Non-pigmented ciliary epithelial cell (primary cell): ENCODE measurements around the gene MATK.
A peak's percentile ranks its signal among the peaks of the same experiment; 100 is the strongest.
"Not testable (repeated sequence)": the region's sequence is repeated elsewhere in the genome, so short reads cannot be mapped to it uniquely, and the experiment has no call there.

Experiments
- DNase-seq: peaks from one replicate; pipeline ENCODE4 v3.0.0-alpha.2; 2010; ENCODE audit warnings: low read depth

Gene MATK

GRCh38 chr19:3770136-3770999, 15.8 kb downstream of the MATK start:
- DNase-seq = no peak

GRCh38 chr19:3769494-3769893, 16.7 kb downstream of the MATK start:
- DNase-seq = no peak

- DNase-seq = no peak
Measured at GRCh38 chr19:3768748-3769099, 17.5 kb downstream of the MATK start.

GRCh38 chr19:3768015-3768747, 18.0 kb downstream of the MATK start:
- no peak for DNase-seq

GRCh38 chr19:3767050-3767449, 19.1 kb downstream of the MATK start:
- no peak for DNase-seq

GRCh38 chr19:3766520-3766919, 19.7 kb downstream of the MATK start:
- no peak for DNase-seq

- not testable (repeated sequence) for DNase-seq
Measured at GRCh38 chr19:3765757-3766156, 20.4 kb downstream of the MATK start.

- DNase-seq = no peak
Measured at GRCh38 chr19:3765121-3765520, 21.1 kb downstream of the MATK start.

GRCh38 chr19:3762501-3763459, 23.4 kb downstream of the MATK start, which contains the start of gene MRPL54:
MRPL54 (plus strand) TSS chr19:3762682; CDS start chr19:3762701, 19 bp downstream.
- peak; percentile 99 for DNase-seq

GRCh38 chr19:3762130-3762473, 24.1 kb downstream of the MATK start:
- no peak for DNase-seq

GRCh38 chr19:3761382-3762129, 24.6 kb downstream of the MATK start, which contains the start of gene APBA3:
APBA3 (minus strand) TSS chr19:3761692; CDS start chr19:3760264, 1,428 bp downstream.
- peak; percentile 30 for DNase-seq

- DNase-seq = no peak
Measured at GRCh38 chr19:3760871-3761361, 25.3 kb downstream of the MATK start.

GRCh38 chr19:3759482-3760254, 26.5 kb downstream of the MATK start:
- DNase-seq = no peak

- DNase-seq = not testable (repeated sequence)
Measured at GRCh38 chr19:3758297-3758696, 27.9 kb downstream of the MATK start.

GRCh38 chr19:3757705-3758104, 28.5 kb downstream of the MATK start:
- DNase-seq = not testable (repeated sequence)

GRCh38 chr19:3753631-3754410, 32.4 kb downstream of the MATK start:
- DNase-seq = no peak

GRCh38 chr19:3752492-3752891, 33.7 kb downstream of the MATK start:
- DNase-seq = no peak

GRCh38 chr19:3751236-3751635, 34.9 kb downstream of the MATK start:
- DNase-seq = no peak

GRCh38 chr19:3750211-3750610, 36.0 kb downstream of the MATK start:
- no peak for DNase-seq

- no peak for DNase-seq
Measured at GRCh38 chr19:3748965-3749364, 37.2 kb downstream of the MATK start.
